H9 (cell line): Measurements from ENCODE around the gene TDRD3. TPM values are rescaled to one million over a fixed set of nuclear protein-coding genes. Genes with fewer than 3 reads are reported as not detected.
A peak's percentile ranks its signal among the peaks of the same experiment; 100 is the strongest.

ENCODE experiments used
- DNase-seq: peaks from one replicate; pipeline ENCODE4 v3.0.0-alpha.2; 2017
- H2AFZ ChIP-seq: one replicate; pipeline ENCODE4 v1.6.1; 2013; ENCODE audit warnings: mild to moderate bottlenecking, low read length, control low read depth, moderate library complexity
- H2AK5ac ChIP-seq: 2 replicates; pipeline ENCODE4 v1.6.1; 2013; ENCODE audit warnings: low read length, control low read depth, mixed read lengths; ENCODE audit not compliant: insufficient read length
- H2BK120ac ChIP-seq: one replicate; pipeline ENCODE4 v1.6.1; 2013; ENCODE audit warnings: low read depth, mild to moderate bottlenecking, low read length, control low read depth, inconsistent platforms; ENCODE audit not compliant: poor library complexity, severe bottlenecking
- H2BK12ac ChIP-seq: 2 replicates; pipeline ENCODE4 v1.6.1; 2013; ENCODE audit warnings: low read length, control low read depth, mixed read lengths, low read depth; ENCODE audit not compliant: insufficient read length
- H2BK15ac ChIP-seq: 2 replicates; pipeline ENCODE4 v1.6.1; 2013; ENCODE audit warnings: low read depth, low read length, control low read depth
- H2BK20ac ChIP-seq: one replicate; pipeline ENCODE4 v1.6.1; 2013; ENCODE audit warnings: low read depth, mild to moderate bottlenecking, low read length, control low read depth, inconsistent platforms; ENCODE audit not compliant: poor library complexity, severe bottlenecking
- H2BK5ac ChIP-seq: 2 replicates; pipeline ENCODE4 v1.6.1; 2013; ENCODE audit warnings: low read length, control low read depth, mixed read lengths; ENCODE audit not compliant: insufficient read length
- H3K14ac ChIP-seq: 2 replicates; pipeline ENCODE4 v1.6.1; 2013; ENCODE audit warnings: low read length, control low read depth; ENCODE audit not compliant: insufficient read depth
- H3K18ac ChIP-seq: 2 replicates; pipeline ENCODE4 v1.6.1; 2013; ENCODE audit warnings: low read depth, mild to moderate bottlenecking, mixed read lengths, low read length, control low read depth; ENCODE audit not compliant: insufficient read length
- H3K23ac ChIP-seq: 2 replicates; pipeline ENCODE4 v1.6.1; 2013; ENCODE audit warnings: low read length, control low read depth, mixed read lengths, low read depth; ENCODE audit not compliant: insufficient read length
- H3K23me2 ChIP-seq: 2 replicates; pipeline ENCODE4 v1.6.1; 2013; ENCODE audit warnings: low read depth, mild to moderate bottlenecking, mixed read lengths, low read length, control low read depth; ENCODE audit not compliant: insufficient read length, poor library complexity, severe bottlenecking
- H3K27ac ChIP-seq: 2 replicates; pipeline ENCODE4 v1.5.1; 2013; ENCODE audit warnings: low read length, control low read depth, mixed read lengths, low read depth; ENCODE audit not compliant: insufficient read length
- H3K27me3 ChIP-seq: 2 replicates; pipeline ENCODE4 v1.6.1; 2013; ENCODE audit warnings: low read length, control low read depth, inconsistent platforms; ENCODE audit not compliant: insufficient read depth
- H3K4ac ChIP-seq: 2 replicates; pipeline ENCODE4 v1.6.1; 2013; ENCODE audit warnings: low read depth, mild to moderate bottlenecking, control low read depth, inconsistent platforms, low read length, moderate library complexity
- H3K4me1 ChIP-seq: 2 replicates; pipeline ENCODE4 v1.6.1; 2013; ENCODE audit warnings: low read length, control low read depth, inconsistent platforms; ENCODE audit not compliant: insufficient read depth
- H3K4me2 ChIP-seq: 2 replicates; pipeline ENCODE4 v1.6.1; 2013; ENCODE audit warnings: low read length, control low read depth, mixed read lengths; ENCODE audit not compliant: insufficient read length, insufficient read depth
- H3K56ac ChIP-seq: 2 replicates; pipeline ENCODE4 v1.6.1; 2013; ENCODE audit warnings: low read depth, mild to moderate bottlenecking, mixed read lengths, low read length, control low read depth; ENCODE audit not compliant: insufficient read length
- H3K79me1 ChIP-seq: 2 replicates; pipeline ENCODE4 v1.6.1; 2013; ENCODE audit warnings: low read depth, mild to moderate bottlenecking, moderate library complexity, low read length, control low read depth, inconsistent platforms; ENCODE audit not compliant: insufficient read depth, poor library complexity, severe bottlenecking
- H3K79me2 ChIP-seq: 2 replicates; pipeline ENCODE4 v1.6.1; 2013; ENCODE audit warnings: low read length, control low read depth, inconsistent platforms; ENCODE audit not compliant: insufficient read depth
- H3K9ac ChIP-seq: 2 replicates; pipeline ENCODE4 v1.6.1; 2013; ENCODE audit warnings: low read length, control low read depth, mixed read lengths; ENCODE audit not compliant: insufficient read length; ENCODE audit errors: extremely low read depth
- H3K9me3 ChIP-seq: one replicate; pipeline ENCODE4 v1.6.1; 2013; ENCODE audit warnings: low read depth, low read length, inconsistent platforms; ENCODE audit not compliant: control insufficient read depth
- H3T11ph ChIP-seq: one replicate; pipeline ENCODE4 v1.6.1; 2013; ENCODE audit warnings: mild to moderate bottlenecking, low read length, control low read depth, inconsistent platforms
- H4K20me1 ChIP-seq: one replicate; pipeline ENCODE4 v1.6.1; 2013; ENCODE audit not compliant: control insufficient read depth, insufficient read length, insufficient read depth
- H4K5ac ChIP-seq: 2 replicates; pipeline ENCODE4 v1.6.1; 2013; ENCODE audit warnings: low read depth, mild to moderate bottlenecking, mixed read lengths, low read length, control low read depth; ENCODE audit not compliant: insufficient read length
- H4K8ac ChIP-seq: replicated peaks from 2 replicates; pipeline ENCODE4 v1.6.1; 2013; ENCODE audit warnings: low read length, control low read depth, mixed read lengths, low read depth; ENCODE audit not compliant: insufficient read length
- H4K91ac ChIP-seq: 2 replicates; pipeline ENCODE4 v1.6.1; 2013; ENCODE audit warnings: low read depth, mild to moderate bottlenecking, moderate library complexity, mixed read lengths, low read length, control low read depth; ENCODE audit not compliant: insufficient read length
- H3K27ac Mint-ChIP-seq, 3 experiments: 2 replicates in 2 of 3; 3 replicates in 1 of 3; pipeline ENCODE4 v1.8.0; 2020 to 2021; ENCODE audit warnings: mixed read lengths in 3 of 3, mild to moderate bottlenecking in 1 of 3, moderate library complexity in 1 of 3
- H3K27me3 Mint-ChIP-seq: 2 replicates; pipeline ENCODE4 v1.8.0; 2021; ENCODE audit warnings: low read depth, mild to moderate bottlenecking, moderate library complexity, mixed read lengths
- H3K36me3 Mint-ChIP-seq, 3 experiments: 2 replicates in 2 of 3; 3 replicates in 1 of 3; pipeline ENCODE4 v1.8.0; 2020 to 2021; ENCODE audit warnings: low read depth in 3 of 3, mixed read lengths in 3 of 3; ENCODE audit not compliant: insufficient read depth in 1 of 3
- H3K4me1 Mint-ChIP-seq, 2 experiments: 2 replicates each; pipeline ENCODE4 v1.8.0; 2020; ENCODE audit warnings: mixed read lengths in 2 of 2
- H3K4me3 Mint-ChIP-seq, 2 experiments: 2 replicates in 1 of 2; 3 replicates in 1 of 2; pipeline ENCODE4 v1.8.0; 2020 to 2021; ENCODE audit warnings: mild to moderate bottlenecking in 2 of 2, mixed read lengths in 2 of 2, moderate library complexity in 1 of 2
- H3K9me3 Mint-ChIP-seq, 2 experiments: 2 replicates in 1 of 2; 3 replicates in 1 of 2; pipeline ENCODE4 v1.8.0; 2020; ENCODE audit warnings: mild to moderate bottlenecking in 2 of 2, mixed read lengths in 2 of 2, moderate library complexity in 1 of 2
- CTCF ChIP-seq: fragments of 200-600 bp; sonication (generic); conservative IDR thresholded peaks from 3 replicates; pipeline ENCODE4 v1.8.0; 2021; ENCODE audit warnings: antibody characterized with exemption, mild to moderate bottlenecking
- total RNA-seq: library from RNA; stranded (reverse); gene quantifications from 2 replicates; pipeline ENCODE4 v1.2.1, GENCODE V29; 2021

TDRD3 gene
- total RNA-seq, 1 experiment from 2014 or later: 16.1 TPM

- Histone ChIP-seq H2BK12ac (no peak overlapping the region), H2AFZ (no peak overlapping the region), H2BK20ac (no peak overlapping the region), H4K5ac (no peak overlapping the region), H3K23me2 (no peaks in the 10 kb centered on the region), H3K4me1 (no peaks in the 10 kb centered on the region), H2BK15ac (no peak overlapping the region), H4K20me1 (no peaks in the 10 kb centered on the region), H2BK120ac (no peak overlapping the region), H3K23ac (no peak overlapping the region), H3K4ac (no peak overlapping the region), H3K79me2 (no peaks in the 10 kb centered on the region), H2AK5ac (no peak overlapping the region), H3K14ac (no peak overlapping the region), H3K18ac (no peak overlapping the region), H2BK5ac (no peak overlapping the region), H3K79me1 (no peaks in the 10 kb centered on the region), H4K91ac (no peak overlapping the region), H3T11ph (no peak overlapping the region), H3K27me3 (no peaks in the 10 kb centered on the region), H3K27ac (no peak overlapping the region), H3K56ac (no peak overlapping the region), H3K9me3 (no peaks in the 10 kb centered on the region), H3K9ac (no peak overlapping the region), H4K8ac (no peak overlapping the region), H3K4me2 (no peak overlapping the region)
- no peak for DNase-seq
- Mint-ChIP-seq H3K4me1 (peaks cover 0 to 16% of the 10 kb centered on the region in 2 experiments; a peak in 2 of 4 replicates), H3K27ac (peak overlapping the region; percentile 17 to 55 (median 42); a peak in 1 of 7 replicates), H3K4me3 (no peak overlapping the region), H3K27me3 (no peaks in the 10 kb centered on the region; the same call in 1 of the 2 replicates), H3K36me3 (peaks cover 26 to 58% (median 43%) of the 10 kb centered on the region in 3 experiments), H3K9me3 (peaks cover 20 to 38% of the 10 kb centered on the region in 2 experiments)
- no peak for TF ChIP-seq CTCF
Observed at GRCh38 chr13:60482012-60482411, 85.0 kb downstream of the TDRD3 start.
